ENCODE results near the gene CMTM2.

GRCh38 chr16:66560107-66560506 is 19.2 kb upstream of the CMTM2 start:
- TF ChIP-seq EZH2 (IDR thresholded peaks at IDR 0.05; ENCODE audit: insufficient read depth, poor library complexity, severe bottlenecking) (no peak), EZH2phosphoT487 (IDR thresholded peaks at IDR 0.05; ENCODE audit: insufficient read depth, low read depth) (no peak)

Data from GM23248 (cell line).